ENCODE results near the gene CSE1L.
"Not testable (repeated sequence)": the region's sequence is repeated elsewhere in the genome, so short reads cannot be mapped to it uniquely, and the experiment has no call there.

Gene CSE1L

GRCh38 chr20:49074521-49074920, 28.4 kb downstream of the CSE1L start:
- DNase-seq, result no peak

GRCh38 chr20:49078310-49078709, 32.2 kb downstream of the CSE1L start:
- DNase-seq, result no peak

GRCh38 chr20:49082295-49082694, 36.2 kb downstream of the CSE1L start:
- not testable (repeated sequence) for DNase-seq

GRCh38 chr20:49091104-49091503, 45.0 kb downstream of the CSE1L start:
- DNase-seq, result no peak

- no peak for DNase-seq
Observed at GRCh38 chr20:49091762-49092161, 45.6 kb downstream of the CSE1L start.

GRCh38 chr20:49096203-49096730, 50.2 kb downstream of the CSE1L start:
- DNase-seq, result no peak

- no peak for DNase-seq
Observed at GRCh38 chr20:49097159-49097558, 51.0 kb downstream of the CSE1L start.

GRCh38 chr20:49098136-49098535, 52.0 kb downstream of the CSE1L start:
- DNase-seq, result no peak

- no peak for DNase-seq
Observed at GRCh38 chr20:49099011-49099410, 52.9 kb downstream of the CSE1L start.

- DNase-seq, result not testable (repeated sequence)
Observed at GRCh38 chr20:49100292-49100691, 54.2 kb downstream of the CSE1L start.

GRCh38 chr20:49100972-49101371, 54.9 kb downstream of the CSE1L start:
- DNase-seq, result no peak

- no peak for DNase-seq
Observed at GRCh38 chr20:49103019-49103418, 56.9 kb downstream of the CSE1L start.

GRCh38 chr20:49103647-49104364, 57.7 kb downstream of the CSE1L start:
- no peak for DNase-seq

- no peak for DNase-seq
Observed at GRCh38 chr20:49104365-49104648, 58.2 kb downstream of the CSE1L start.

GRCh38 chr20:49104979-49105547, 59.0 kb downstream of the CSE1L start:
- DNase-seq, result not testable (repeated sequence)

GRCh38 chr20:49106328-49106727, 60.2 kb downstream of the CSE1L start:
- DNase-seq, result no peak

- DNase-seq, result no peak
Observed at GRCh38 chr20:49110767-49111694, 64.9 kb downstream of the CSE1L start.

GRCh38 chr20:49112596-49113274, 66.6 kb downstream of the CSE1L start:
- DNase-seq, result no peak

GRCh38 chr20:49115564-49115963, 69.5 kb downstream of the CSE1L start:
- no peak for DNase-seq

GRCh38 chr20:49118307-49118706, 72.2 kb downstream of the CSE1L start:
- DNase-seq, result no peak

GRCh38 chr20:49119988-49120387, 73.9 kb downstream of the CSE1L start:
- DNase-seq, result no peak

- no peak for DNase-seq
Observed at GRCh38 chr20:49122920-49123319, 76.8 kb downstream of the CSE1L start.

GRCh38 chr20:49123982-49124381, 77.9 kb downstream of the CSE1L start:
- DNase-seq, result no peak
